GM23248 (cell line): ENCODE measurements around the gene PDZD7.

ENCODE experiments used
- EZH2 ChIP-seq: fragments of 200-600 bp; sonication (generic); IDR thresholded peaks from 2 replicates; pipeline ENCODE4 v1.6.1; 2018; ENCODE audit warnings: antibody characterized with exemption, mild to moderate bottlenecking; ENCODE audit not compliant: insufficient read depth, poor library complexity, severe bottlenecking
- EZH2phosphoT487 ChIP-seq: fragments of 200-600 bp; sonication (generic); IDR thresholded peaks from 2 replicates; pipeline ENCODE4 v1.6.1; 2018; ENCODE audit warnings: antibody characterized with exemption, moderate library complexity, mild to moderate bottlenecking, low read depth; ENCODE audit not compliant: insufficient read depth

GRCh38 chr10:101019440-101019703 lies 11.6 kb downstream of the PDZD7 start:
- TF ChIP-seq EZH2, result no peak
- no peak for TF ChIP-seq EZH2phosphoT487
